Measurements from ENCODE around the gene OTOS. TPM values are rescaled to one million over a fixed set of nuclear protein-coding genes. Genes with fewer than 3 reads are reported as not detected.

Gene OTOS
- total RNA-seq, 2 experiments from 2014 or later = not detected

DNA sequence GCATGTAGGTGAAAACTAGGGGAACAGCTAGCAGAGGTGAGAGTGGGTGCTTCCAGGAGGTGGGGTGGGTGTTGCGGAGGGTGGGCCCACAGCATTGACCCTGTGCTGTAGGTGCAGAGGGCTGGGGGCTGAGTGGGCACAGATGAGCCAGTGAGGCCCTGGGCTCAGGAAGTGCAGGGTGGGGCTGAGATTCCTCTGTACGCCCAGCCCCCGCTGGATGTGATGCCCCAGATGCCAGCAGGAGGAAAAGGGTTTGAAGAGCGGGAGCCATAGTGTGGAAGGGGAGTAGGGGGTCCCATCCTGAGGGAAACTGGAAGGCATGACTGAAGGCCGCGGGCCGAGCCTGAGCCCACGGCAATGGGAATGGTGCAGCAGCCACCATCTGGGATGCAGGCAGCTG, 14.1 kb upstream of the OTOS start:
- Histone ChIP-seq H3K36me3 (ENCODE audit: insufficient read depth, low read length) (no peaks in the 10 kb centered on the region), H3K27ac (ENCODE audit: low read depth in 1 of 2, low read length in 2 of 2) (no peak overlapping the region), H3K9me3 (ENCODE audit: control insufficient read depth in 1 of 2, insufficient read depth in 1 of 2, low read length in 2 of 2) (peaks cover 3 to 9% of the 10 kb centered on the region in 2 experiments), H3K4me1 (ENCODE audit: insufficient read depth, low read length) (no peaks in the 10 kb centered on the region), H3K4me3 (ENCODE audit: low read length) (no peak overlapping the region), H3K27me3 (ENCODE audit: control insufficient read depth in 1 of 2, insufficient read depth in 2 of 2, low read length in 2 of 2) (peaks cover under 1 to 4% of the 10 kb centered on the region in 2 experiments)
- DNase-seq (no peak), ATAC-seq (ENCODE audit: poor library complexity) (no peak)
- H3K4me1 Mint-ChIP-seq (ENCODE audit: low read depth) = no peaks in the 10 kb centered on the region
- H3K4me3 Mint-ChIP-seq = no peak overlapping the region
- no peak overlapping the region for H3K27ac Mint-ChIP-seq
- POLR2A ChIA-PET = no interaction called here
- no peaks in the 10 kb centered on the region for H3K36me3 Mint-ChIP-seq (ENCODE audit: low read depth)
- no peak for TF ChIP-seq CTCF (IDR thresholded peaks at IDR 0.05)
- intact Hi-C loops (cut with DNase I, micrococcal nuclease) = no loop called here
- H3K27me3 Mint-ChIP-seq = peaks cover 22% of the 10 kb centered on the region
- CTCF ChIA-PET = no interaction called here
- H3K9me3 Mint-ChIP-seq = no peaks in the 10 kb centered on the region

DNA sequence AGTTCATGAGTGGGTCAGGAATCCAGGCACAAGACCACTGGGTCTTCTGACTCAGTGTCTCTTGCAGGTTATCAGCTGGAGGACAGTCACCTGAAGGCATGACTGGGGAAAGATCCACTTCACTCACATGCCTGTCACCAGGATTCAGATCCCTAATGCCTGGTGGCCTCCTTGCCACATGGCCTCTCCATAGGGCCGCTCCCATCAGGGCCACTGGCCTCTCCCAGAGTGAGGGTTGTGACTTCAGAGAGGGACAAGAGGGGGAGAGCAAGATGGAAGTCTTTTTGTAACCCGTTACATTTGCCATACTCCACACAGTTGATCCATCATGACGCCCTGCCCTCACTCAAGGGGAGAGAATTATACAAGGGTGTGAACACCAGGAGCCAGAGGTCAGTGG, 13.0 kb upstream of the OTOS start:
- TF ChIP-seq CTCF (IDR thresholded peaks at IDR 0.05) = no peak
- Histone ChIP-seq H3K27ac (ENCODE audit: low read depth in 1 of 2, low read length in 2 of 2) (no peak overlapping the region), H3K27me3 (ENCODE audit: control insufficient read depth in 1 of 2, insufficient read depth in 2 of 2, low read length in 2 of 2) (peaks cover 4 to 11% of the 10 kb centered on the region in 2 experiments), H3K4me1 (ENCODE audit: insufficient read depth, low read length) (no peaks in the 10 kb centered on the region), H3K9me3 (ENCODE audit: control insufficient read depth in 1 of 2, insufficient read depth in 1 of 2, low read length in 2 of 2) (peaks cover 7 to 9% of the 10 kb centered on the region in 2 experiments), H3K36me3 (ENCODE audit: insufficient read depth, low read length) (no peaks in the 10 kb centered on the region), H3K4me3 (ENCODE audit: low read length) (no peak overlapping the region)
- POLR2A ChIA-PET = no interaction called here
- no peaks in the 10 kb centered on the region for H3K9me3 Mint-ChIP-seq
- H3K4me1 Mint-ChIP-seq (ENCODE audit: low read depth) = no peaks in the 10 kb centered on the region
- intact Hi-C loops (cut with DNase I, micrococcal nuclease) = no loop called here
- no peak overlapping the region for H3K4me3 Mint-ChIP-seq
- no peak overlapping the region for H3K27ac Mint-ChIP-seq
- DNase-seq (no peak), ATAC-seq (ENCODE audit: poor library complexity) (no peak)
- CTCF ChIA-PET = interaction anchor here (0.5 kb wide), 1 partner anchor 1344 kb away, joined by 3 read pairs; no protein-coding TSS in a partner anchor
- H3K36me3 Mint-ChIP-seq (ENCODE audit: low read depth) = no peaks in the 10 kb centered on the region
- H3K27me3 Mint-ChIP-seq = peaks cover 22% of the 10 kb centered on the region

- H3K9me3 Mint-ChIP-seq = no peaks in the 10 kb centered on the region
- no peak for TF ChIP-seq CTCF (IDR thresholded peaks at IDR 0.05)
- Histone ChIP-seq H3K9me3 (ENCODE audit: control insufficient read depth in 1 of 2, insufficient read depth in 1 of 2, low read length in 2 of 2) (peaks cover 7 to 9% of the 10 kb centered on the region in 2 experiments), H3K27ac (ENCODE audit: low read depth in 1 of 2, low read length in 2 of 2) (no peak overlapping the region), H3K4me1 (ENCODE audit: insufficient read depth, low read length) (no peaks in the 10 kb centered on the region), H3K4me3 (ENCODE audit: low read length) (no peak overlapping the region), H3K36me3 (ENCODE audit: insufficient read depth, low read length) (no peaks in the 10 kb centered on the region), H3K27me3 (ENCODE audit: control insufficient read depth in 1 of 2, insufficient read depth in 2 of 2, low read length in 2 of 2) (peaks cover 4 to 11% of the 10 kb centered on the region in 2 experiments)
- intact Hi-C loops (cut with DNase I, micrococcal nuclease) = no loop called here
- POLR2A ChIA-PET = no interaction called here
- no peak for DNase-seq
- CTCF ChIA-PET = no interaction called here
- ATAC-seq (ENCODE audit: poor library complexity) = no peak
- H3K36me3 Mint-ChIP-seq (ENCODE audit: low read depth) = no peaks in the 10 kb centered on the region
- peaks cover 22% of the 10 kb centered on the region for H3K27me3 Mint-ChIP-seq
- no peaks in the 10 kb centered on the region for H3K4me1 Mint-ChIP-seq (ENCODE audit: low read depth)
- no peak overlapping the region for H3K27ac Mint-ChIP-seq
- no peak overlapping the region for H3K4me3 Mint-ChIP-seq
Measured at GRCh38 chr2:240151477-240152031, 11.1 kb upstream of the OTOS start.
